ENCODE measurements around the gene TNK1. TPM values are rescaled to one million over a fixed set of nuclear protein-coding genes. Genes with fewer than 3 reads are reported as not detected.

Gene TNK1
- total RNA-seq, 4 donors from 2014 or later: 0.95 to 13.5 (median 5.2) TPM

DNA sequence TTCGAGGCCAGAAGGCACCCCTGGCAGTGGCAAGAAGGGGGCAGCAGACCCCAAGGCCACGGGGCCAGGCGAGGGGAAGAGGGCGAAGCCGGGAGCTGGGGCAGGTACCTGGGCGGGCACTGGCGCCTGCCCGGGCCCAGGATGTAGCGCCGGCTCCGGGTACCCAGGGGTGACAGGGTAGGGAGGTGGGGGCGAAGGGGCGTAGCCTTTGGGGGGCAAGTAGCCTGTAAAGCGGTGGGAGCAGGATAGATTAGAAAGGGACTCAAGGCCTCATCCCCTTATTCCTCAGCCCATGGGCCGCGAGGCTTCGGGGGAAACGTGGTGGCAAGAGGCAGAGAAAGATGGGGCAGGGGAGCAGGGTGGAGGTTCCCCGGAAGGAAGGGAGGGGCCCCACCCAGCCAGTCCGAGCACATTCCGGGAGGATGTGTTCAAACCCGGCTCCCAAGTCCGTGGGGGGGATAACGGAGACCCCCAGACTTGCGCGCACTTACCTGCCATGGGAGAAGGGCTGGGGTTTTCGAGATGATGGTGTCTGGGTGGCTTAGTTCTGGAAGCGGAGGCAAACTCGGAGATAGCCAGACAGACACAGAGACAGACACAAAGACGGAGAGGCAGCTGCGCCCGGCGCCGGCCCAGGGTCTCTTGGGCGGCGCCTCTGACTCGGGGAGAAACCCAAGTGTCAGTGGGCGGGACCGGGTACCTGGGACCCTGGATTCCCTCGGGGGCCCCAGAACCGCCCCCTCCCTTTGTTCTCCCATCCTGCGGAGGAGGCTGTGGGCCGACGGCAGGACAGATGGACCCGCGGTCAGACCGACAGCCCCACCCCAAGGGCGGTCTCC is 12.9 kb downstream of the TNK1 start:
- DNase-seq (ENCODE audit: low spot score) (no peak), ATAC-seq (ENCODE audit: low FRiP score) (peak; percentile 35)
- TF ChIP-seq, protein P1, sequence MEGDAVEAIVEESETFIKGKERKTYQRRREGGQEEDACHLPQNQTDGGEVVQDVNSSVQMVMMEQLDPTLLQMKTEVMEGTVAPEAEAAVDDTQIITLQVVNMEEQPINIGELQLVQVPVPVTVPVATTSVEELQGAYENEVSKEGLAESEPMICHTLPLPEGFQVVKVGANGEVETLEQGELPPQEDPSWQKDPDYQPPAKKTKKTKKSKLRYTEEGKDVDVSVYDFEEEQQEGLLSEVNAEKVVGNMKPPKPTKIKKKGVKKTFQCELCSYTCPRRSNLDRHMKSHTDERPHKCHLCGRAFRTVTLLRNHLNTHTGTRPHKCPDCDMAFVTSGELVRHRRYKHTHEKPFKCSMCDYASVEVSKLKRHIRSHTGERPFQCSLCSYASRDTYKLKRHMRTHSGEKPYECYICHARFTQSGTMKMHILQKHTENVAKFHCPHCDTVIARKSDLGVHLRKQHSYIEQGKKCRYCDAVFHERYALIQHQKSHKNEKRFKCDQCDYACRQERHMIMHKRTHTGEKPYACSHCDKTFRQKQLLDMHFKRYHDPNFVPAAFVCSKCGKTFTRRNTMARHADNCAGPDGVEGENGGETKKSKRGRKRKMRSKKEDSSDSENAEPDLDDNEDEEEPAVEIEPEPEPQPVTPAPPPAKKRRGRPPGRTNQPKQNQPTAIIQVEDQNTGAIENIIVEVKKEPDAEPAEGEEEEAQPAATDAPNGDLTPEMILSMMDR (IDR thresholded peaks at IDR 0.05): no peak

DNA sequence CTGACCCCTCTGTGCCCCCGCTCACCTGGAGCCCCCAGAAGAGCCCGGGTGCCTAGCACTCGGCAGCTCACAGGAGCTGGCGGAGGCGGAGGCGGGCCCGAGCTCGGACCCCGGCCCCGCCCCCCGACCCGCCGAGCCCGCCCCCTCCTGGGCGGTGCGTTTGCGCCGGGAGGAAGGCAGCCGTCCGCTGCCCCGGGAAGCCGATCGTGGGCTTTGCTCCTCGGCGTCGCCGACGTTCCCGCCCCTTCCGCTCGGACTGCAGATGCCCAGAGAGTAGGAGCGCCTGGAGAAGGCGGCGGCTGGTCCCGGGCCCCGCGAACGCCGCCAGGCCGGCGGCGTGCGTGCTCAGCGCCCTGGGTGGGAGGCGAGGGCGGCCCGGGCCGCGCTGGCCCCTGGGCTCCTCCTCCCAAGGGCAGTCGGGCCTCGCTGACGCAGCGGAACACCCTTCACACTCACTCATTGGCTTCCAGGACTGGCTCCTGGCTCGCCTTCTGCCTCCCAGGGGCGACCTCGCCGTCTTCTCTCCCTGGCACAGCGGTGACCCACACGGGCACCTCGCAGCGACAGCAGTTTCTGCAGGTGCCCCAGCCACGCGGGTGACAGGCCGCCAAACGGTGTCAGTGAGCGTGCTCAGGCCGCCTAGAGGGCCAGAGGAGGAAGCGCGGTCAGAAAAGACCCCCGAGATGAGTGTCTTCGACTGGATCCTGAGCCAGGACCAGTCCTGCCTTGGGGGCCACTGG is 13.7 kb downstream of the TNK1 start, which contains the start of gene PLSCR3:
Gene PLSCR3, minus strand, starts transcription at position 74 of the 740 bp plus-strand sequence. CDS start 415 bp downstream, outside the sequence.
- ATAC-seq (ENCODE audit: low FRiP score) (peak; percentile 89), DNase-seq (ENCODE audit: low spot score) (no peak)
- TF ChIP-seq, protein P1 (IDR thresholded peaks at IDR 0.05): no peak

DNA sequence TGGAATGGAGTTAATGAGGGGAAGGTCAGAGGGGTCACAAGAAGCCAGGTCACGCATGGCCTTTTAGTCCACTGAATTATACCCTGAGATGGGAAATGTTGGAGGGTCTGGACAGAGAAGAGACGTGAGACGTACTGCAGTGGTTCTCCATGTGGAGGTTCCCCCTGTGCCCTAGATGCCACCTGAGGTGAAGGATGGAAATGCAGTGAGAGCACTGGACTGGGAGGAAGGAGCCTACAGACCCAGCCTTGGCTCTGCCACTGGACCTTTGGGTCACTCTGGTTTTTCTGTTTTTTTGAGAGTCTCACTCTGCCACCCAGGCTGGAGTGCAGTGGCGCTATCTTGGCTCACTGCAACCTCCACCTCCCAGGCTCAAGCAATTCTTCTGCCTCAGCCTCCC is 15.3 kb downstream of the TNK1 start:
- no peak for DNase-seq (ENCODE audit: low spot score)
- ATAC-seq (ENCODE audit: low FRiP score): no peak
- TF ChIP-seq, protein P1 (IDR thresholded peaks at IDR 0.05): no peak

DNA sequence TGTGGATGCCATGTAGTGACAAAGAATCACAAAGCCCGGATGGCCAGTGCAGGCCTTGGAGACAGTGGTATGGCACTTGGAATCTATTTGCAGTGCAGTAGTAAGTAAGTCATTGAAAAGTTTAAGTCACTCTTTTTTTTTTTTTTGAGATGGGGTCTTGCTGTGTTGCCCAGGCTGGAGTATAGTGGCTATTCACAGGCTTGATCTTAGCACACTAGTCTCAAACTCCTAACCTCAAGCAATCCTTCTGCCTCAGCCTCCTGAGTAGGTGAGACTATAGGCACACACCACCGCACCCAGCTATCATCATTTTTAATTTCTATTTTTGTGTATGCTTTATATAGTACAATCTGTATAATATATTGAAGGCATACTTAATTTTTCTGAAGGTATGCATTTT is 17.7 kb downstream of the TNK1 start:
- no peak for DNase-seq (ENCODE audit: low spot score)
- no peak for ATAC-seq (ENCODE audit: low FRiP score)
- TF ChIP-seq, protein P1 (IDR thresholded peaks at IDR 0.05): no peak

DNA sequence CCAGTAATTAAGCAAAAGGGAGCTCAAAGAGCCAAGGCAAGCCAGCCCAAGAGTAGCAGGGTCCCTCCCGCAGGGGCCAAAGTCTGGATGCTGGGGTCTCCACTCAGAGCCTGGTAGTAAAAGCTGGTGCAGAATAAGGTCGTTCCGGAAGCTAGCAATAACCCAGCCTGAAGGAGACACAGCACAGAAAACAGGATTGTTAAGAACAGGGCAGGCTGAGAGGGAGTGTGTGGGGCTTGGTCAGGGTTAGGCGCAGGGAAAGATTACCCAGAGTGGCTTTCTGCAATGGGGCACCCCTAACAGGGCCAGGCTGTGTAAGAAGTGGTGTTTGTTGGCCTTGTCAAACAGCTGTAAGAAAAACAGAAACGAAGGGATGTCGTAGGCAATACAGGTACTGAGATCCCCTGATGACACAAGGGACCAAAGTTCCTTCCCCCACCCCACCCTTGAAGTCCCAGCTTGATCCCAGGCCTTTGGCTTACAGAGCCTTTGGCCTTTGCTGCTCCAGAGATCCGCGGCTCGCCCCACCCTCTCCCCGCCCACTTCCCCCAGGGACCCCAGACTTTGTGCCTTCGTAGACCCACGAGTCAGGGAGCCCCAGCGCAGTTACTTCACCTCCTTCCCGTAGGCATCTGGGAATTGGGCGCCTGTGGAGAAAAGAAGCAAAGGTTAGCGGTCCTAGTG is 22.3 kb downstream of the TNK1 start:
- TF ChIP-seq, protein P1 (IDR thresholded peaks at IDR 0.05): no peak
- DNase-seq (ENCODE audit: low spot score) (no peak), ATAC-seq (ENCODE audit: low FRiP score) (peak; percentile 5)

DNA sequence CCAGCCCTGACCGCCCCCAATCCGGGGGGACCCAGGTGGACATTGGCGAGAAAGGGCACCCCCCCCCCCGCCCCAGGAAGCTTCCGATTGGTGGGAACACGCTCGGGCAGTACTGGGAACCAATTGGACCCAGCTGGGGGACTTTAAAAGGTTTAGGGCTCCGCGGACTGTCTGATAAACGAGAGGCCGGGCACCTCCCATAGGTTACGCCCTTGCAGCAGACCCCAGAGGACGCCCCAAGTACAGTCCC is 22.8 kb downstream of the TNK1 start:
- no peak for DNase-seq (ENCODE audit: low spot score)
- TF ChIP-seq, protein P1 (IDR thresholded peaks at IDR 0.05): no peak
- peak; percentile 63 for ATAC-seq (ENCODE audit: low FRiP score)

All from omental fat pad (tissue), 4 donors.